ENCODE data around the gene FNDC11.
"Not testable (repeated sequence)": the region's sequence is repeated elsewhere in the genome, so short reads cannot be mapped to it uniquely, and the experiment has no call there.

The FNDC11 gene

DNA sequence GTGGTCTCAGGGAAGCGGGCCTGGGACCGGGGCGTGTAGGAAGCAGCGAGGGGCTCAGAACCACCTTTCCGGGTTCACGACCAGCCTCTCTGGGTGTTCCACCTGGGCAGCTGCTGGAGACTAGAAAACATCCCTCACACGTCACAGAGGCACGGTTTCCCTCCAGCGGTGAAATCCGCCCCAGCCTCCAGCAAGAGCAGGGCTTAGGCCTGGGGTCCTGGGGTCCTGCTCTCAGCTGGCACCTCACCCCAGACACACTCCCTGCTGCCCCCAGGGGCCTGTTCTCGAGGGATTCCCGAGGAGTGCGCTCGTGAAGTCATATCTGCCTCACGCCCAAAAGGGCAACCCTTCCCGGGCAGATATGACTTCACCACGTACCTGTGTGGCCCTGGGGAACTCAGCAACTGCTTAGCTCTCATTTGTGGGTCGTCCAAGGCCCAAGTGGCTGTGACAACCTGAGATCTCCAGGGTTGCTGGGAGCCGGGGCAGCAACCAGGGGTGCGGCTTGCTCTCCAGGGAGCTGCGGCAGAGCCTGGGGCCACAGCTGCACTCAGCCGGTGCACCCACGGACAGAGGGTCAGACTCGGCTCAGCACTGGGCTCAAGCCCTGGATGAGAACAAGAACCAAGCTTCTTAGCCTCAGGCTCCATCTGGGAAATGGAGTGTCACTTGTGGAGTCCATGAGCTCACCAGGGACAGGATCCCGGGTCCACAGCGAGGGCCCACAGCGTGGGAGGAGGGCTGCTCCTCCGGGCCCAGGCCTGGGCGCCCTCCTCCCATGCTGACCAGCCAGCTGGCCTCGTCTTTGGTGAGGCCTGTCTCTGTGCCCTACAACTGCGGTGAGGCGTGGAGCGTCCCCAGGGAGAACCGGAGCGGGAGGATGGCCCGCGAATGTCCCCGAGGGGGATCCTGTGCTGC, 661 bp downstream of the FNDC11 start:
- peak in 2 of 3 experiments; percentile 12 to 47 for DNase-seq

DNA sequence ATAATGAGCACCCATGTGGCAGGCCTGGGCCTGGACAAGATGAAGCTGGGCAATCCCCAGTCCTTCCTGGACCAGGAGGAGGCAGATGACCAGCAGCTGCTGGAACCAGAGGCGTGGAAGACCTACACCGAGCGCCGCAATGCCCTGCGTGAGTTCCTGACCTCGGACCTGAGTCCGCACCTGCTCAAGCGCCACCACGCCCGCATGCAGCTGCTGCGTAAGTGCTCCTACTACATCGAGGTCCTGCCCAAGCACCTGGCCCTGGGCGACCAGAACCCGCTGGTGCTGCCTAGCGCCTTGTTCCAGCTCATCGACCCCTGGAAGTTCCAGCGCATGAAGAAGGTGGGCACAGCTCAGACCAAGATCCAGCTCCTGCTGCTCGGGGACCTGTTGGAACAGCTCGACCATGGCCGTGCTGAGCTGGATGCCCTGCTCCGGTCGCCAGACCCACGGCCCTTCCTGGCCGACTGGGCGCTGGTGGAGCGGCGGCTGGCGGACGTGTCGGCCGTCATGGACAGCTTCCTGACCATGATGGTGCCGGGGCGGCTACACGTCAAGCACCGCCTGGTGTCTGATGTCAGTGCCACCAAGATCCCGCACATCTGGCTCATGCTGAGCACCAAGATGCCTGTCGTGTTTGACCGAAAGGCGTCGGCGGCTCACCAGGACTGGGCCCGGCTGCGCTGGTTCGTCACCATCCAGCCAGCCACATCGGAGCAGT, 1.9 kb downstream of the FNDC11 start:
- DNase-seq: peak in 2 of 3 experiments; percentile 8 to 15

DNA sequence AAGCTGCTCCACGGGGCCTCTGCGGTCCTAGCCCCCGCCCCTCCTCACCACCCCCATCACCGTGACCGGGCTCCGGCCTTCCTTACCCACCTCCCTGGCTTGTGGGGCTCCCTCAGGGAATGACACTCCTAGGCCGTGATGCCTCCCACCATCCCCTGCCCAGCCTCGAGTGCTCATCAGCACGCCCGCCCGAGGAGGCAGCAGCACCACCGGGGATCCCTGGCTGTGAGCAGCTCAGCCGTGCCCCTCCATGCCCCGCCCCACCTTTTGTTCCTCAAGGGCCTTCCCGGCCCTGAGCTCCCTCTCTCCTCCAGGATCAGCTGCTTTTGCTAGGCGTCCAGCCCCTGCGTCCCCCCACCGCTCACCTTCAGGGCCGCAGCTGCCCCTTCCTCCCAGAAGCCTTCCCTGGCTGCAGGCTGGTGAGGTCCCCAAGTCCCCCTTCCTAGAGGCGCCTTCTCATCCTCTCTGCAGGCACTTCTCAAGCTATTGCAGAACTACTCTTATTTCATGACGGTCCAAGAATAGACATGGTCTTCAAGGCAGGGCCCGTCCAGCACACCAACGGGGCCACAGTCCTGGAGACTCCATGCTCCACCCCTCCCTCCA, 3.0 kb downstream of the FNDC11 start:
- peak in 1 of 3 experiments; percentile 40 for DNase-seq

DNA sequence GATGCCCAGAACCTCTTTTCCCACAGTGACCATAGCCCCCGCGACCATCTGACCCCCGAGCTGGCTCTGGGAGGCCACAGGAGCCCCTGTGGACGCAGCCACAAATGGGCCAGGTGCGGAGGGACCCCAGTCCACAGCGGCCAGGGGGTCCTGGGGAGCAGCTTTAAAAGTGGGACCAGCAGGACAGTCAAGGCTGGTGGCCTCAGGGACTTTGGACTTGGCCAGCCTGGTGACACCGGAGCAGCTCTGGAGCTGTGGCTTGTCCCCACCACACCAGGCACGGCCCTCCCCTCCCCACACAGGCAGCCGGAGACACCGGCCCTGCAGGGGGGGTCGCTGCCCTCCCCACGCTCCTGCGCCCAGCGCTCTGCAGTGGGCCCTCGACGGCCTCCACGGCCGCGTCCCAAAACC, 3.5 kb downstream of the FNDC11 start:
- no peak for DNase-seq

DNA sequence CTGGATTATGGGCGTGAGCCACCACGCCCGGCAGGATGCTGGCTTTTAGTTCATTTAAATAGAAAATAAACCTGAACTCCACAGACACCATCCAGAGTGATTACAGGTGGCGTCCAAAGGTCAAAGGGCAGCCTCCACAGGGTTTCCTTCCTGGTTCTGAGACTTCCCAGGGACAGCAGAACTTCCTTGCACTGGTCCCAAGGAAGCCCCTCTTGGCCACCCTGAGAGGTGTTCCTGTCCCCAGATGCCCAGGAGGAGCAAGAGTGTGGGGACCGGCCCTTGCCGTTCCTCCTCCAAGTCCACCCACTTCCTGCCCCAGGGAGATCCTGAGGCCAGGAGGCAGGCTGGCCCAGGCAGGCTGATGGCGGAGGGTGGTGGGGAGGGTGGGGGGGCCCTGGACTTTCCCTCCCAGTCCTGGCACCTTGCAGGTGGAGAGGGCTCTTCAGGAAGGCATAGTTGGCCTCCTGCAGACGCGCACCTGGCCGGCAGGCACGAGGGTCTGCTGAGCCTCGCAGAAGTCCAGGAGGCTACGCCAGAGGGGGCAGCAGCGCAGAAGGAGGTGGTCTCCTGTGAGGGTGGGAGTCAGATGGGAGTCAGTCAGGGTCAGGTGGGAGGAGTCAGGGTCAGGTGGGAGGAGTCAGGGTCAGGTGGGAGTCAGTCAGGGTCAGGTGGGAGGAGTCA, 5.0 kb downstream of the FNDC11 start:
- no peak for DNase-seq

DNA sequence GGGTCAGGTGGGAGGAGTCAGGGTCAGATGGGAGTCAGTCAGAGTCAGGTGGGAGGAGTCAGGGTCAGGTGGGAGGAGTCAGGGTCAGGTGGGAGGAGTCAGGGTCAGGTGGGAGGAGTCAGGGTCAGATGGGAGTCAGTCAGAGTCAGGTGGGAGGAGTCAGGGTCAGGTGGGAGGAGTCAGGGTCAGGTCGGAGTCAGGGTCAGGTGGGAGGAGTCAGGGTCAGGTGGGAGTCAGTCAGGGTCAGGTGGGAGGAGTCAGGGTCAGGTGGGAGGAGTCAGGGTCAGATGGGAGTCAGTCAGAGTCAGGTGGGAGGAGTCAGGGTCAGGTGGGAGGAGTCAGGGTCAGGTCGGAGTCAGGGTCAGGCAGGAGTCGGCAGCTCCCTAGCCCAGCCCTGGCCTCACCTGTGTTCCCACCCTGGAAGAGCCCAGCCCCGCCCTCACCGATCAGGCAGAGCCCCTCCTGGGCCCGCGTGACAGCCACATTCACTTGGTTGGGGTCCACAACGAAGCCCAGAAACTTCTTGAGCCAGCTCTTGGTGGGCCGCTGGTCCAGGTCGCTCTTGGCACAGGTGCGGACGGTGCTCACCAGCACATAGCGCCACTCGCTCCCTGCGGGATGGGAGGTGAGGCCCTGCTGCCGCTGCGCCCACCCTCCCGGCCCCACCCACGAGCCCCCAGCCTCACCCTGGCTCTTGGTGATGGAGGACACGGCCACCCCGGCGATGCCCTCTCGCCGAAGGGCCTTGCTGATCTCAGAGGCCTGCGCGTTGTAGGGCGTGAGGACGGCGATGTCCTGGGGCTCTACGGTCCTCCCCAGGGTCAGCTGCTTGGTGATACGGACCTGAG, 5.8 kb downstream of the FNDC11 start:
- not testable (repeated sequence) for DNase-seq

DNA sequence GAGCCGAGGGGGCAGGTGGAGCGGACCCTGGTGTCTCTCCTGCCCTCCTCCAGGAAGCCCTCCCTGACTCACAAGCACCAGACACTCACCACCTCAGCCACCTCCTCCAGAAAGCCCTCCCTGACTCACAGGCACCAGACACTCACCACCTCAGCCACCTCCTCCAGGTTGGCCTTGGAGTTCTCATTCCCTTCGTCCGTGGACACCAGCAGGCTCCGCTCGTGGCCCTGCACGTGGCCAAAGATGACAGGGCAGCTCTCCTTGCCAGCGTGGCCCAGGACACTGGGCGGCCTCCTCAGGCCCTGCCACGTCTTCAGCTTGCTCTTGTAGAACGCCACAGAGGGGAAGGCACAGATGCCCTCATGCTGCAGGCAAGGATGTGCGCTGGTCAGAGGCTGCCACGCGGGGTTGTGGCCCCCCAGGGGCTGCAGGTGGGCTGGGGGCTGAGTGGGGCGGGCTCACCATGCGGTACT, 6.4 kb downstream of the FNDC11 start:
- no peak for DNase-seq

DNA sequence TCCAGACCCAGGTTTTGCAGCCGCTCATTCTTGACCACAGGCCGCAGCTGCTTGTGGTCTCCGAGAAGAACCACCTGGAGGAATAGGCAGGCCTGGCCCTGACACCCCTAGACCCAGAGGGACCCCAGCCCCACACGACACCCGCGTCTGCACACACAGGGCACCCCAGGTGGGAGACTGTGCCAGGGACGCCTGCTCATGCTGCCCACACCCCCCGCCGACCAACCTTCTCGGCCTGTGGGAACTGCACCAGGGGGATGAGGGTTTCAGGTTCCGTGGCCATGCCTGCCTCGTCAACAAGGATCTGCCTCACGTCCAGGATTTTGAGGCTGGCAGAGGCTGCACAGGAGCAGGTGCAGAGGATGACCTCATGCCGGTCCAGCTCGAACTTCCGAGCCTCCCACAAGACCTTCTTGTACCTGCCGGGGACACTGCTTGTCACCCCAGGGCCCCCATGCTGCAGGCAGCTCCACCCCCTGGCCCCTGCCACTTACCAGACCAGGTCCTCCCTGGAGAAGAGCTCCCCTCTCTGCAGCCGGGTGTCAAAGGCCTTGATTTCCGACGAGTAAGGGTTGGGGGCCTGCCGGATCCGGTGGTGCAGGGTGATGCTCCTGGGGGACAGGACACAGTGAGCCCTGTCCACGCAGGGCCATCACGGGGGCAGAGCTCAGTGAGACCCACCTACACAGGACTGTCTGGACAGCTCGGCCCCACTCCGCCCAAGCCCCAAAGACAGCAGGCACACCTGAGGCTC, 7.1 kb downstream of the FNDC11 start:
- no peak for DNase-seq

DNA sequence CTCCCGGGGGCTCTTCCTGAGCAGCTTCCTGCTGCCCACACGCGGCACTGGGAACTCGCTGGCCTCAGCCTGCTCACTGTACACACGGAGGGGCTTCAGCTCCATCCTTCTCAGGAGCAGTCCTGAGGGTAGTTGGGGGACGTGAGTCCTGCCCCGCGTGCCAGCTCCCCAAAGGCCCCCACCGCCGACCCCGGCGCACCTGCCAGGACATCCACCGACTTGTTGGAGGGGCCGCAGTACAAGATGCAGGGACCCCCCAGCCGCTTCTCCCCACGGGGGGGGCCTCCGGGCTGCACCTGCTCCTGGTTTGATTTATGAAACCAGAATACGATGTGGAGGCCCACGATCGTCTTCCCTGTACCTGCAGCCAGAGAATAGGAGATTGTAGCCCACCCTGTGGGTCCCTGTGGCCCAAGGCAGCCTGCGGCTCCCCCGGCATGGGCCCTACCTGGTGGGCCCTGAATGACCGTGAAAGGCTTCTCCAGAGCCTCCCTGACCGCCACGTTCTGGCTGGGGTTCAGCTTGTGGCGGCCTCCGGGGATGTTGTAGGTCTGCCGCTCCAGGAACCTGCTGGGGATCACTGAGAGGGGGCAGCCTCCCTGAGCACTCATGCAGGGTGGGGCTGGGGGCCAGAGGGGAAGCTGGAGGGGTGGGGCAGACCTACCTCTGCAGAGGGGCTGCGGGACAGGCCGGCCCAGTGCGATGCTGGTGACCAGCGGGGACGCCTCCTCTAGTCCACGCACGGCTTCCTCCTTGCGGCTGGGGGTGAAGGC, 7.9 kb downstream of the FNDC11 start:
- no peak for DNase-seq

DNA sequence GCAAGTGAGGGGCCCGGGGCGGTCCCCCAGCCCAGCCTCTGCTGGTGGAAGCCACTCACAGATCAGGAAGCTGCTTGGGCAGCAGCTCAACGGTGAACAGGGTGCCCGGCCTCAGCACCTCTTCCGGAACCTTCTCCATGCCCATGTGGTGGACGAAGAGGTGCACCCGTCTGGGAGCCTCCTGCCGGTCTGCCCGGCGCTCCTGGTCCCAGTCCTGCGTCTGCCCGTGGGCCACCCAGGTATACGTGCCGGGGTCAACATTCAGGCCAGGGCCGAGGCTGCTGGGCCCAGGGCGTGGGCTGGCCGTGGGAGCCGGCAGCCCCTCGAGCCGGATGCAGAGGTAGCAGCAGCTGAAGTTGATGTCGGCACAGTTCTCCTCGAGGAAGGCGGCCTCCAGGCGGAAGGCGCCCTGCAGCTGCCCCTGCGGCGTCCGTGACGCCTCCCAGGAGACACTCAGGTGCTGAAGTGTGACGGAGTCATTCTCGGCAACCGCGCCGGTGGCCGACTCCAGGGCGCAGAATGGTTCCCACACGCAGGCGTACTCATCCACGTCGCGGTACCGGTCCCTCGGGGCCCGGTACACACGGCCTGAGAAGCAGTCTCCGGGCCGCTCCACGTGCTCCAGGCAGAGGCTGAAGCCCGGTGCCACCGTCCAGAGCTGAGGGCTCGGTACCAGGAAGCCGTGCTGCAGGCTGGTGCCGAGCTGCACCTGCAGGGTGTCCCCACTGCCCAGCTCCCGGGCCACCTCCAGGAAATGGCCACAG, 8.7 kb downstream of the FNDC11 start:
- DNase-seq: peak in 1 of 3 experiments; percentile 68

DNA sequence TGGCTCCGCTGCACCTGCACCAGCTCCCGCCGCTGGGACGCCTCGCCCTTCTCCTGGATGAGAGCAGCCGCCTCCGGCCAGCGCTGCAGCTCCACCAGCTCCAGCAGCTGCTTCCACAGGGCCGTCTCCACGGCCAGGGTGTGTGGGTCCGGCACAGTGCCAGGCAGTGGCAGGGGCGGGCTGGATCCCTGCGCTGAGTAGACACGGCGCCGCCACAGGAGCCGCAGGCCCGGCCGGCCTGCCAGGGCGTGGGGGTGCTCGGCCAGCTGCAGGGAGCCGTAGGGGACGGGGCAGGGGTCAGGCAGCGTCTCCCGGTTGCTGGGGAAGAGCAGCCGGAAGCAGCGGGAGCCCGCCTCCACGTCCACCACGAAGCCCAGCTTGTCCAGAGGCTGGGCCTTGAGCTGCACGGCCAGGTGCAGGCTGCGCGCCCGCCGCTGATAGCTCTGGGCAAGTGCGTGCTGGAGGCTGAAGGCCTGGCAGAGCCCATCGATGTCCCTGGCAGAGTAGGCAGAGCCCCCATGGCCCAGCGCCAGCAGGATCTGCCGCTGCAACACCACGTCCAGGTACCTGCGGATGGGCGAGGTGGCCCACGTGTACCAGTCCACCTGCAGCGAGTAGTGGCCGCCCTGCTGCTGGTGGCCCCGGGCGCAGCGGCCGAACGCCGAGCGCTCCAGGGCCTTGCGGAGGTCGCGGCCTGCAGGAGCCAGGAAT, 9.4 kb downstream of the FNDC11 start:
- peak in 1 of 3 experiments; percentile 54 for DNase-seq

DNA sequence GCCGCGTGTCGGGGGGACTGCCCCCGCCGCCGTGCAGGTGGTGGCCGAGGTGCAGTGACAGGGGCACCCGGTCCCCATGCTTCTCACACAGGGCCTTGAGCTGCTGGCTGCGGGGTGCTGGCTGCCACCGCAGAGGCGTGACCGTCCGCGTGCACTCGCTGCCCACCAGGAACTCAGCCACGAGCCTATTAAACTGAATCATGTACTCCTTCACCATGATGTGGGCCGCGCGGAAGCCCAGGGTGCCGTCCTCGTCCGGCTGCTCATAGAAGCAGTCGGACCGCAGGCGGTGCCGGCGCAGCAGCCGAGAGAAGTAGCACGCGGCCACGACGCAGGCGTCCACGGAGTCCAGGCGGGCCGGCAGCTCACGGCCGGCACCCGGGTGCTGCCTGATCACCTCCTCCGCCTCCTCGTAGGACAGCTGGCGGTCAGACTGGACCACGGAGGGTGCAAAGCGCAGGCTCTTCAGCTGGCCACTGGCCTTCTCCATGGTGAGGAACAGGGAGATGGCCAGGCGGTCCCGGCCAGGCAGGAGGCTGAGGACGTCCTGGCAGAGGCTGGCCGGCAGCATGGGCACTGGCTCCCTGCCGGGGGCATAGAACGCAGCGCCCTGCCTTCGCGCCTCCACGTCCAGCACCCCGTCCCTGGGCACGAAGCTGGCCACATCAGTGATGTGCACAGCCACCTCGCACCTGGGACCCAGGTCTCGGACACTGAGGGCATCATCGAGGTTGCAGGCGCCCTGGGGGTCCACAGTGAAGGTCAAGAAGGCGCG, 10.3 kb downstream of the FNDC11 start:
- no peak for DNase-seq

DNA sequence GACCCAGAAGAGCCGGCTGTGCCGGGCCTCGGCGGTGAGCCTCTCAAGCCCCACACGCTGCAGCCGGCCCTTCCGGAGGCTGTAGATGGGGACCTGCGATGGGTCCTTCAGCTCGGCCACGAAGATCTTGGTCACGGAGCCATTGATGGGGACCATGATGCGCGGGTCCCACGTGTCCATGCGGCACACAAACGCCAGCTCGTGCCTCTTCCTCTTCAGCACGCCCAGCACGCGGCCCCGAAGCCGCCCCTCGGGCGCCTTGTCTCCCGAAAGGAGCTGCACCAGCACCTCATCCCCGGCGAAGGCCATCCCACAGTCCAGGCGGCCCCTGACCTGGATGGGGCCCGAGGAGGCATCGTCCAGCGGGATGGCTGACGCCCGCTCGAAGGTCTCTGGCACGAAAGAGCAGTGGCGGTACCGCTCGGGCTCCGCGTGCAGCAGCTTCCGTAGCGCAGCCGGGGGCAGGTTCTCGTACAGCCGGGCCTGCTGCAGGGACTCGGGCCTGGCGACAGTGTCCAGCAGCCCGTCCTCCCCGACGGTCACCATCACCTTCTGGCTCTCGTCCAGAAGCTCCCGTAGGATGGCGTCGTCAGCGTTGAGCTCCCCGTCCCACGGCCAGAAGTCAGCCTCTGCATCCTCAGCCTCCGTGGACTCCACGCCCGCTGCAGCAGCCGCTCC, 11.2 kb downstream of the FNDC11 start:
- DNase-seq: no peak

DNA sequence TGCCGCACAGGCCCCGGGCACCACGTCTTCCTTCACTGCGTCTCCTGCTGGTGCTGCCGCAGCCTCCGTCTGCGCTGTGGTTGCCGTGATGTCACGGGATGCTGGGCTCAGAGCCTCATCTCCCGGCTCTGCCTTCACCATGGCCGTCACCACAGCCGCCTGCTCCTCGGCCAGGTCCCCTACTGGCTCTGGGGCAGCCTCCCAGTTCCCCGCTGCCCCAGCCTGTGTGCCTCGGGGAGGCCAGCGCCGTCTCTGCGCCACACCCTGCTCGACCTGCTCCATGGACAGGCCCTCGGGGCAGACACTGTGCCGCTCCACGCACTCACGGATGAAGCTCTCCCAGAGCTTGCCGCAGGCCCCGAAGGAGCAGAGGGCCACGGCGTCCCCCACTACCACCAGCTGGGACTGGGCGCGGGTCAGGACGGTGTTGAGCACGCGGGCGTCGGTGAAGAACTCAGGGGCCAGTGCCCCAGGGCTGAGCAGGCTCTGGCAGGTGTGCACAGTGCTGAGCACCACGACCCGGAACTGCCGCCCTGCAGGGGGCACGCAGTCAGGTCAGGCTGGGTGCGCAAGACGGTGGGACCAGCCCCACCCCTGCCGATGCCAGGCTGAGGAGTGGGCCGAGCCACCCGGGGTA, 11.9 kb downstream of the FNDC11 start:
- no peak for DNase-seq

DNA sequence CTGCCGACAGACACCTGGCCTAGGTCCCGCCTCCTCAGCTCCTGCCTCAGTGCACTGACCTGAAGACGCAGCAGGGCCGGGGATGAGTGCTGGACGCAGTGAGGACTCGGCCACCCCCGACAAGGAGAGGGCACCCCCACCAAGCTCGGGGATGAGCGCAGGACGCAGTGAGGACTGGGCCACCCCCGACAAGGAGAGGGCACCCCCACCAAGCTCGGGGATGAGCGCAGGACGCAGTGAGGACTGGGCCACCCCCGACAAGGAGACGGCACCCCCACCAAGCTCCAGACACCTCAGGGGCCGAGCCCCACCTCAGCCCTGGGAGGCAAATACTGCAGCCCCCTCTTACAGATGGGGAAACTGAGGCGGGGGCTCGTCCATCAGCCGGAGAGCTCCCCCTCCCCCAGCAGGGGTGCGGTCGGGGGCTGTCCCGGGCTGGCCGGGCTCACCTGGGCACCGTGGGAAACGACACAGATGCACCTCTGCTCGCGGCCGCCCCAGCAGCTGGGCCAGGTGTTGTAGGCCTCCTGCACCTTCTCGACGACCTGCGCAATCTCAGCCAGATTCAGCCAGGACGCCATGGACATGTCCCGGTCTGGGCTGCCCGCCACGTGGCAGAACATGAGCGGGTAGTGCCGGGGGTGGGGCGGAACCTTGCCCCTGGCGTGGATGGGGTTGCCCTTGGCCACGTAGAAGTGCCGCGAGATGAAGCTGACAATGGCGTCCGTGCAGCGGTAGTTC, 12.6 kb downstream of the FNDC11 start:
- DNase-seq: no peak

DNA sequence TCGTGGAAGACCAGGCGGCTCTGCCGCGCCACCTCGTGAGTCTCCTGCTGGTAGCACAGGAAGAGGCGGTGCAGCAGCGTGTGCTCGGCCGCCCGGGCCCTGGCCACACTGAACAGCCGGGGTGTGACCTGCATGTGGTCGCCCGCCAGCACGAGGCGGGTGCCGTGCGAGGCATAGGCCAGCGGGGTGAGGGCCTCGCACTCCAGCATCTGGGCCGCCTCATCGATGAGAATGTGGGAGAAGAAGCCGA, 13.1 kb downstream of the FNDC11 start:
- no peak for DNase-seq

Data from NCI-H1417 (cell line).